GM13977 (cell line): ENCODE measurements around the gene EVI5L.
"Not testable (repeated sequence)": the region's sequence is repeated elsewhere in the genome, so short reads cannot be mapped to it uniquely, and the experiment has no call there.

Source experiments
- DNase-seq: peaks from one replicate; pipeline ENCODE4 v3.0.0; 2012; ENCODE audit warnings: low spot score
- CTCF ChIP-seq: IDR thresholded peaks from 2 replicates; pipeline ENCODE4 v1.5.1; 2012; ENCODE audit warnings: mild to moderate bottlenecking, control low read depth; ENCODE audit not compliant: insufficient read depth; ENCODE audit errors: extremely low read depth, missing control alignments
- in situ Hi-C: fragments of 300-500 bp; cut with MboI; formaldehyde crosslinking; loops from one replicate; pipeline ENCODE4 v1.12.0; 2022; ENCODE audit warnings: low sequenced_read_pairs, low pct_unique_long_range_greater_than_20kb, mixed read lengths, inconsistent platforms; ENCODE audit not compliant: unreplicated experiment

Gene EVI5L

GRCh38 chr19:7887408-7888144 lies 57.6 kb downstream of the EVI5L start:
- DNase-seq, result no peak
- in situ Hi-C loops, result no loop called here
- TF ChIP-seq CTCF, result no peak

GRCh38 chr19:7888145-7888825 lies 58.3 kb downstream of the EVI5L start, which contains the start of gene LRRC8E:
LRRC8E (plus strand) TSS chr19:7888510; CDS start chr19:7895604, 7,094 bp downstream.
- DNase-seq, result no peak
- no peak for TF ChIP-seq CTCF
- in situ Hi-C loops, result no loop called here

- in situ Hi-C loops, result no loop called here
- DNase-seq, result no peak
- no peak for TF ChIP-seq CTCF
Measured at GRCh38 chr19:7888826-7889217, 58.8 kb downstream of the EVI5L start.

- DNase-seq, in situ Hi-C loops: not testable (repeated sequence)
Measured at GRCh38 chr19:7893362-7894101, 63.5 kb downstream of the EVI5L start.

- DNase-seq, result no peak
- TF ChIP-seq CTCF, result no peak
- in situ Hi-C loops, result no loop called here
Measured at GRCh38 chr19:7894612-7895309, 64.7 kb downstream of the EVI5L start.

GRCh38 chr19:7895565-7895964 lies 65.5 kb downstream of the EVI5L start:
- in situ Hi-C loops, result no loop called here
- no peak for TF ChIP-seq CTCF
- no peak for DNase-seq
